HepG2 (cell line): Measurements from ENCODE around the gene CAMKMT. TPM values are rescaled to one million over a fixed set of nuclear protein-coding genes. Genes with fewer than 3 reads are reported as not detected.

Experiments used
- ATAC-seq: fragments of 200-7000 bp; cut with Tn5 transposase; 3 replicates; pipeline ENCODE4 v1.9.1; 2020; ENCODE audit warnings: mild to moderate bottlenecking, moderate library complexity
- BruUV-seq: library from RNA; stranded (reverse); fragments of 400-500 nt; replicated peaks from 2 replicates; lab custom pipeline; 2021; lab: Mats Ljungman, UMichigan
- CTCF ChIA-PET: fragments of 300-600 bp; formaldehyde crosslinking; extraction: SDS; loops from one replicate; lab custom pipeline; 2021; ENCODE audit warnings: low total read pairs, inconsistent platforms, low intra/inter-chr PET ratio; lab: Yijun Ruan, JAX
- POLR2A ChIA-PET: fragments of 350-600 bp; sonication (Branson Sonifier 250); formaldehyde crosslinking; loops from one replicate; lab custom pipeline; 2020; ENCODE audit warnings: antibody characterized with exemption, inconsistent platforms; lab: Yijun Ruan, JAX
- DNase-seq: peaks from one replicate; pipeline ENCODE4 v3.0.0-alpha.2; 2015; ENCODE audit warnings: low spot score
- FAIRE-seq: peaks from 3 replicates; lab custom pipeline; 2011; peaks lifted over from hg19 to GRCh38; lab: Jason Lieb, UNC
- H2AFZ ChIP-seq: one replicate; pipeline ENCODE4 v1.6.1; 2011; ENCODE audit warnings: low read length, inconsistent platforms
- H3K27ac ChIP-seq: fragments of 300-600 bp; 3 replicates; pipeline ENCODE4 v1.8.0; 2011; ENCODE audit warnings: mixed run types, mild to moderate bottlenecking, mixed read lengths, low read length, inconsistent platforms; ENCODE audit not compliant: insufficient read depth; ENCODE audit errors: extremely low read length
- H3K27me3 ChIP-seq, 2 experiments: fragments of 200-600 bp in 1 of 2; 2 replicates in 1 of 2; 3 replicates in 1 of 2; pipeline versions ENCODE4 v1.6.0 to v1.8.0; 2011; ENCODE audit warnings: low read length in 2 of 2, mild to moderate bottlenecking in 2 of 2, moderate library complexity in 2 of 2, inconsistent platforms in 1 of 2; ENCODE audit not compliant: insufficient read depth in 2 of 2, control insufficient read depth in 1 of 2
- H3K36me3 ChIP-seq, 2 experiments: fragments of 200-600 bp in 1 of 2; replicated peaks in 1 of 2; 2 replicates in 1 of 2; 3 replicates in 1 of 2; pipeline versions ENCODE4 v1.5.1 to v1.8.0; 2011; ENCODE audit warnings: low read length in 2 of 2, inconsistent platforms in 1 of 2; ENCODE audit not compliant: insufficient read depth in 2 of 2, control insufficient read depth in 1 of 2
- H3K4me1 ChIP-seq: 2 replicates; pipeline ENCODE4 v1.5.1; 2012; ENCODE audit warnings: low read length, inconsistent platforms; ENCODE audit not compliant: insufficient read depth
- H3K4me2 ChIP-seq: 2 replicates; pipeline ENCODE4 v1.6.0; 2011; ENCODE audit warnings: low read depth, low read length, inconsistent platforms
- H3K4me3 ChIP-seq, 3 experiments: fragments of 200-600 bp in 1 of 3; sonication (generic), shearing (Covaris generic) in 1 of 3; replicated peaks in 1 of 3; 2 replicates each; pipeline ENCODE4 v1.5.1; 2011 to 2016; ENCODE audit warnings: low read length in 3 of 3, inconsistent platforms in 2 of 3, low read depth in 2 of 3, mild to moderate bottlenecking in 2 of 3, control low read depth in 1 of 3, mixed read lengths in 1 of 3; ENCODE audit not compliant: insufficient read depth in 1 of 3
- H3K79me2 ChIP-seq: one replicate; pipeline ENCODE4 v1.6.1; 2011; ENCODE audit warnings: low read length, inconsistent platforms; ENCODE audit not compliant: insufficient read depth
- H3K9ac ChIP-seq: 2 replicates; pipeline ENCODE4 v1.6.0; 2011; ENCODE audit warnings: mild to moderate bottlenecking, low read depth, low read length, inconsistent platforms; ENCODE audit not compliant: insufficient read depth
- H3K9me3 ChIP-seq: 2 replicates; pipeline ENCODE4 v1.5.1; 2012; ENCODE audit warnings: mild to moderate bottlenecking, low read length
- H4K20me1 ChIP-seq: 2 replicates; pipeline ENCODE4 v1.6.0; 2011; ENCODE audit warnings: inconsistent platforms, mild to moderate bottlenecking, low read length, moderate library complexity; ENCODE audit not compliant: insufficient read depth
- NFE2 ChIP-seq: sonication (generic); formaldehyde crosslinking; IDR thresholded peaks from 2 replicates; pipeline ENCODE4 v1.4.0; 2020; ENCODE audit warnings: missing genetic modification reagents
- SMAD1 ChIP-seq: sonication (generic); formaldehyde crosslinking; IDR thresholded peaks from 2 replicates; pipeline ENCODE4 v1.4.0; 2020; ENCODE audit warnings: missing genetic modification reagents, low read depth, mild to moderate bottlenecking, borderline replicate concordance
- SP4 ChIP-seq: sonication (generic); formaldehyde crosslinking; IDR thresholded peaks from 2 replicates; pipeline ENCODE4 v1.8.1; 2023; ENCODE audit warnings: mild to moderate bottlenecking, missing genetic modification reagents
- ZBTB10 ChIP-seq: sonication (generic); formaldehyde crosslinking; IDR thresholded peaks from 2 replicates; pipeline ENCODE4 v1.4.0; 2020; ENCODE audit warnings: missing genetic modification reagents, borderline replicate concordance
- ZBTB38 ChIP-seq: sonication (generic); formaldehyde crosslinking; IDR thresholded peaks from 2 replicates; pipeline ENCODE4 v1.5.1; 2020; ENCODE audit warnings: mild to moderate bottlenecking, missing genetic modification reagents
- ZMYM3 ChIP-seq: sonication (generic); formaldehyde crosslinking; IDR thresholded peaks from 2 replicates; pipeline ENCODE4 v1.5.1; 2020; ENCODE audit warnings: mild to moderate bottlenecking, missing genetic modification reagents
- WGBS: methylation state at CpG from one replicate; pipeline ENCODE4 v1.1.6; 2017; ENCODE audit warnings: low lambda C conversion rate; 5-methylcytosine and 5-hydroxymethylcytosine counted together
- in situ Hi-C: cut with HindIII; loops from 2 replicates; pipeline ENCODE4 v1.10.0; 2017; ENCODE audit warnings: low pct_unique_long_range_greater_than_20kb; ENCODE audit not compliant: extremely low pct_ligation_motif_present
- intact Hi-C: fragments of 100-400 bp; cut with micrococcal nuclease; formaldehyde crosslinking; loops from one replicate; pipeline ENCODE4 v1.10.0; 2022; ENCODE audit not compliant: unreplicated experiment
- polyA plus RNA-seq, 8 experiments: library from polyadenylated mRNA; depleted of rRNA in 3 of 8; stranded (reverse) in 7 of 8; unstranded in 1 of 8; fragments of >200 nt; fragmentation: Illumina TruSeq in 4 of 8; extraction: Trizol in 4 of 8; gene quantifications; 2 replicates each; pipeline versions ENCODE4 v1.2.1 to v1.2.3, GENCODE V29; 2011 to 2016; ENCODE audit warnings: low read depth in 4 of 8, missing spikeins in 1 of 8, mixed read lengths in 1 of 8; ENCODE audit not compliant: insufficient read depth in 1 of 8
- total RNA-seq, 5 experiments: library from RNA; depleted of rRNA; stranded (reverse); fragments of >200 nt; fragmentation: Illumina TruSeq; extraction: Trizol; gene quantifications; 2 replicates each; pipeline ENCODE4 v1.2.3, GENCODE V29; 2016; ENCODE audit warnings: low read depth in 1 of 5

The CAMKMT gene
- total and polyA plus RNA-seq, 2 of the 13 experiments (the other 11 are each of a cell fraction or from before 2014, with no cell fraction given) = 6.9 to 20.8 TPM

- Histone ChIP-seq H3K9ac (no peak overlapping the region), H3K27ac (no peak overlapping the region), H2AFZ (no peak overlapping the region), H3K9me3 (no peaks in the 10 kb centered on the region), H4K20me1 (no peaks in the 10 kb centered on the region), H3K4me1 (peaks cover 12% of the 10 kb centered on the region; the same call in 1 of the 2 replicates), H3K36me3 (no peaks in the 10 kb centered on the region), H3K4me3 (no peak overlapping the region), H3K4me2 (no peak overlapping the region), H3K79me2 (no peaks in the 10 kb centered on the region), H3K27me3 (0 out of 5 replicates have a peak, but pooled peaks cover 0 to 4% of the 10 kb centered on the region in 2 experiments)
- in situ Hi-C loops (no loop called here), intact Hi-C loops (no loop called here)
- TF ChIP-seq ZBTB38 (CRISPR knock-in tag) (no peak), SMAD1 (CRISPR knock-in tag) (no peak), NFE2 (CRISPR knock-in tag) (no peak), ZMYM3 (CRISPR knock-in tag) (peak; percentile 63; the same call in 1 of the 2 replicates), SP4 (CRISPR knock-in tag) (no peak), ZBTB10 (CRISPR knock-in tag) (no peak)
- ChIA-PET CTCF (no interaction called here), POLR2A (no interaction called here)
- DNase-seq = no peak
- no TSS peak for BruUV-seq
- WGBS = 67% methylated on average over 5 of the region's 5 CpGs
- no peak; the same call in 2 of the 3 replicates for ATAC-seq
- FAIRE-seq = no peak
Measured at GRCh38 chr2:44786817-44787214, 425.1 kb downstream of the CAMKMT start.
